ENCODE data around the gene USP46.

USP46 gene

GRCh38 chr4:52578951-52579350, 80.2 kb downstream of the USP46 start:
- Mint-ChIP-seq H3K4me1 (no peaks in the 10 kb centered on the region), H3K27me3 (ENCODE audit: low read depth, poor library complexity) (peaks cover 8% of the 10 kb centered on the region), H3K4me3 (no peak overlapping the region), H3K36me3 (ENCODE audit: low read depth) (no peaks in the 10 kb centered on the region), H3K27ac (no peak overlapping the region), H3K9me3 (no peaks in the 10 kb centered on the region)
- TF ChIP-seq, protein P1, sequence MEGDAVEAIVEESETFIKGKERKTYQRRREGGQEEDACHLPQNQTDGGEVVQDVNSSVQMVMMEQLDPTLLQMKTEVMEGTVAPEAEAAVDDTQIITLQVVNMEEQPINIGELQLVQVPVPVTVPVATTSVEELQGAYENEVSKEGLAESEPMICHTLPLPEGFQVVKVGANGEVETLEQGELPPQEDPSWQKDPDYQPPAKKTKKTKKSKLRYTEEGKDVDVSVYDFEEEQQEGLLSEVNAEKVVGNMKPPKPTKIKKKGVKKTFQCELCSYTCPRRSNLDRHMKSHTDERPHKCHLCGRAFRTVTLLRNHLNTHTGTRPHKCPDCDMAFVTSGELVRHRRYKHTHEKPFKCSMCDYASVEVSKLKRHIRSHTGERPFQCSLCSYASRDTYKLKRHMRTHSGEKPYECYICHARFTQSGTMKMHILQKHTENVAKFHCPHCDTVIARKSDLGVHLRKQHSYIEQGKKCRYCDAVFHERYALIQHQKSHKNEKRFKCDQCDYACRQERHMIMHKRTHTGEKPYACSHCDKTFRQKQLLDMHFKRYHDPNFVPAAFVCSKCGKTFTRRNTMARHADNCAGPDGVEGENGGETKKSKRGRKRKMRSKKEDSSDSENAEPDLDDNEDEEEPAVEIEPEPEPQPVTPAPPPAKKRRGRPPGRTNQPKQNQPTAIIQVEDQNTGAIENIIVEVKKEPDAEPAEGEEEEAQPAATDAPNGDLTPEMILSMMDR (IDR thresholded peaks at IDR 0.05) = no peak
- no peak for DNase-seq

- H3K4me3 Mint-ChIP-seq = no peak overlapping the region
- no peaks in the 10 kb centered on the region for H3K9me3 Mint-ChIP-seq
- DNase-seq = no peak
- peaks cover 8% of the 10 kb centered on the region for H3K27me3 Mint-ChIP-seq (ENCODE audit: low read depth, poor library complexity)
- TF ChIP-seq, protein P1 (IDR thresholded peaks at IDR 0.05) = no peak
- H3K4me1 Mint-ChIP-seq = no peaks in the 10 kb centered on the region
- no peak overlapping the region for H3K27ac Mint-ChIP-seq
- peaks cover 1% of the 10 kb centered on the region for H3K36me3 Mint-ChIP-seq (ENCODE audit: low read depth)
Measured at GRCh38 chr4:52577624-52577962, 81.5 kb downstream of the USP46 start.

DNA sequence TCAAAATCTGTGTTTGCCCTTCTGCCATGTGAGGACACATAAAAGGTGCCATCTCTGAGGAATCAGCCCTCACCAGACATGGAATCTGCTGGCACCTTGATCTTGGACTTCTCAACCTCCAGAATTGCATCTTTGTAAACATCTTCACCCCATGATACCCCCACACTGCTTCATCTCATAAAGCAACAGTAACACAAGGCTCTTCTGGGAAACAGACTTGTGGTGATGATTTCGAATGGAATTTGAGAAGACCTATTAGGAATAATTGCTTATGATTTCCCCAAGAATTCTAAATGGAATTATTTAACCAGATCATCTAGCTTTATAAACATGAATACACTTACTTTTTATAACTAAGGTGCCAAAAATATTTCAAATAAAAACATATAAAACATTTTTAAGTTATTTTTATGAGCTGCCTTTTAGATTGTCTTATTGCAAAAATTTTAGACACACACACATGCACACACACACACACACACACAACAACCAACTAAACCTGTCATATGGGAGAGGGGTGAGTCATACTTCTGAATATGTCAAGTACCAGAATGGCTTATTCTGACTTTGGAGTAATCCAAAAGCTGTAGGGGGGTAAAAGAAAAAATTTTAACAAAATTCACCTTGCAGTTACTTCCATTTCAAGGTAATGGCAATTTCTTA, 82.0 kb downstream of the USP46 start:
- no peaks in the 10 kb centered on the region for H3K9me3 Mint-ChIP-seq
- DNase-seq = no peak
- no peaks in the 10 kb centered on the region for H3K4me1 Mint-ChIP-seq
- no peak overlapping the region for H3K4me3 Mint-ChIP-seq
- H3K27ac Mint-ChIP-seq = no peak overlapping the region
- H3K36me3 Mint-ChIP-seq (ENCODE audit: low read depth) = peaks cover 6% of the 10 kb centered on the region
- TF ChIP-seq, protein P1 (IDR thresholded peaks at IDR 0.05) = no peak
- H3K27me3 Mint-ChIP-seq (ENCODE audit: low read depth, poor library complexity) = peaks cover 8% of the 10 kb centered on the region

DNA sequence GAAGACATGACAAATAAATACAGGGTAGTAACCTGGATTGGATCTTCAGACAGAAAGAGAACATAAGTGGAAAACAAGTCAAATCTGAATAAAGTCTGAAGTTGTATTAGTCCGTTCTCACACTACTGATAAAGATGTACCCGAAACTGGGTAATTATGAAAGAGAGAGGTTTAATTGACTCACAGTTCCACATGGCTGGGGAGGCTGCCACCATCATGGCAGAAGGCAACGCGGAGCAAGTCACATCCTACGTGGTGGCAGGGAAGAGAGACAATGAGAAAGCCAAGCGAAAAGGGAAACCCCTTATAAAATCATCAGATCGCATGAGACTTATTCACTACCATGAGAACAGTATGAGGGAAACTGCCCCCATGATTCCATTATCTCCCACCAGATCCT, 82.8 kb downstream of the USP46 start:
- peak overlapping the region; percentile 13 for H3K27ac Mint-ChIP-seq
- H3K4me1 Mint-ChIP-seq = no peaks in the 10 kb centered on the region
- peaks cover 9% of the 10 kb centered on the region for H3K36me3 Mint-ChIP-seq (ENCODE audit: low read depth)
- no peak overlapping the region for H3K4me3 Mint-ChIP-seq
- no peaks in the 10 kb centered on the region for H3K9me3 Mint-ChIP-seq
- no peak for DNase-seq
- peaks cover 8% of the 10 kb centered on the region for H3K27me3 Mint-ChIP-seq (ENCODE audit: low read depth, poor library complexity)
- TF ChIP-seq, protein P1 (IDR thresholded peaks at IDR 0.05) = no peak

GRCh38 chr4:52575406-52575805, 83.7 kb downstream of the USP46 start:
- Mint-ChIP-seq H3K27ac (no peak overlapping the region), H3K9me3 (no peaks in the 10 kb centered on the region), H3K27me3 (ENCODE audit: low read depth, poor library complexity) (peaks cover 8% of the 10 kb centered on the region), H3K4me3 (no peak overlapping the region), H3K36me3 (ENCODE audit: low read depth) (peaks cover 9% of the 10 kb centered on the region), H3K4me1 (no peaks in the 10 kb centered on the region)
- TF ChIP-seq, protein P1 (IDR thresholded peaks at IDR 0.05) = no peak
- no peak for DNase-seq

DNA sequence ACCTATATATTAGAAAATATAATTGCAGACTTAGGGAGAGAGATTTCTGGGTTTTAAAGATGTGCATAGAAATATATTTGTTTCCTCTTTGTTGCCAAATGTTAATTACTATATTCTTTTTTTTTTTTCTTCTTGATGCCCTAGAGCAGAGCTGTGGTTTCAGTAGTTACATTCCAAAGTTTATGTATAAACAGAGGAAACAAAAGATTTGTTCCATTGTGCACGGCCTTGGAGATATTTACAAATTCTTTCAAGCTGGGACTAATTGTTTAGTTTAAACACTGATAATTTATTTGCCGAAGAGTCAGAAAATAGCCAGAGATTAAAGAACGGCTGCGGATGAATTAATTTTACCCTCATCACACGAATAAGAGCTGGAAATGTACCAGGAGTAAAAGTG, 85.1 kb downstream of the USP46 start:
- H3K27ac Mint-ChIP-seq = no peak overlapping the region
- DNase-seq = no peak
- no peaks in the 10 kb centered on the region for H3K9me3 Mint-ChIP-seq
- TF ChIP-seq, protein P1 (IDR thresholded peaks at IDR 0.05) = no peak
- peaks cover 8% of the 10 kb centered on the region for H3K4me1 Mint-ChIP-seq
- H3K36me3 Mint-ChIP-seq (ENCODE audit: low read depth) = peaks cover 9% of the 10 kb centered on the region
- no peak overlapping the region for H3K4me3 Mint-ChIP-seq
- H3K27me3 Mint-ChIP-seq (ENCODE audit: low read depth, poor library complexity) = peaks cover 5% of the 10 kb centered on the region
